ENCODE measurements around the gene SLC2A13.

SLC2A13 gene

GRCh38 chr12:39990122-39991101 is 115.5 kb downstream of the SLC2A13 start:
- DNase-seq (ENCODE audit: low read depth) = peak; percentile 26

- DNase-seq (ENCODE audit: low read depth) = no peak
Observed at GRCh38 chr12:39989501-39989900, 116.4 kb downstream of the SLC2A13 start.

GRCh38 chr12:39988574-39988973 is 117.3 kb downstream of the SLC2A13 start:
- no peak for DNase-seq (ENCODE audit: low read depth)

GRCh38 chr12:39986674-39987073 is 119.2 kb downstream of the SLC2A13 start:
- DNase-seq (ENCODE audit: low read depth) = no peak

- no peak for DNase-seq (ENCODE audit: low read depth)
Observed at GRCh38 chr12:39984670-39985069, 121.2 kb downstream of the SLC2A13 start.

- no peak for DNase-seq (ENCODE audit: low read depth)
Observed at GRCh38 chr12:39975374-39975918, 130.4 kb downstream of the SLC2A13 start.

GRCh38 chr12:39972119-39972518 is 133.8 kb downstream of the SLC2A13 start:
- no peak for DNase-seq (ENCODE audit: low read depth)

- DNase-seq (ENCODE audit: low read depth) = no peak
Observed at GRCh38 chr12:39971348-39971747, 134.5 kb downstream of the SLC2A13 start.

GRCh38 chr12:39966721-39967120 is 139.2 kb downstream of the SLC2A13 start:
- no peak for DNase-seq (ENCODE audit: low read depth)

GRCh38 chr12:39966256-39966655 is 139.6 kb downstream of the SLC2A13 start:
- no peak for DNase-seq (ENCODE audit: low read depth)

- no peak for DNase-seq (ENCODE audit: low read depth)
Observed at GRCh38 chr12:39959467-39959866, 146.4 kb downstream of the SLC2A13 start.

GRCh38 chr12:39959031-39959430 is 146.8 kb downstream of the SLC2A13 start:
- no peak for DNase-seq (ENCODE audit: low read depth)

- DNase-seq (ENCODE audit: low read depth) = no peak
Observed at GRCh38 chr12:39958377-39958776, 147.5 kb downstream of the SLC2A13 start.

GRCh38 chr12:39956725-39957124 is 149.2 kb downstream of the SLC2A13 start:
- DNase-seq (ENCODE audit: low read depth) = no peak

GRCh38 chr12:39946361-39947280 is 159.3 kb downstream of the SLC2A13 start:
- DNase-seq (ENCODE audit: low read depth) = no peak

- DNase-seq (ENCODE audit: low read depth) = no peak
Observed at GRCh38 chr12:39937119-39937518, 168.8 kb downstream of the SLC2A13 start.

GRCh38 chr12:39935839-39936238 is 170.0 kb downstream of the SLC2A13 start:
- DNase-seq (ENCODE audit: low read depth) = no peak

GRCh38 chr12:39935275-39935674 is 170.6 kb downstream of the SLC2A13 start:
- DNase-seq (ENCODE audit: low read depth) = no peak

- DNase-seq (ENCODE audit: low read depth) = no peak
Observed at GRCh38 chr12:39931857-39932256, 174.0 kb downstream of the SLC2A13 start.

GRCh38 chr12:39931231-39931630 is 174.7 kb downstream of the SLC2A13 start:
- DNase-seq (ENCODE audit: low read depth) = no peak

GRCh38 chr12:39930101-39930500 is 175.8 kb downstream of the SLC2A13 start:
- DNase-seq (ENCODE audit: low read depth) = no peak

GRCh38 chr12:39928181-39928899 is 177.5 kb downstream of the SLC2A13 start:
- no peak for DNase-seq (ENCODE audit: low read depth)

Measured in stimulated activated CD4-positive, alpha-beta T cell treated with anti-CD3 and anti-CD28 coated beads, Interleukin-2, amount 100 ng/mL, for 4 hours (primary cell).